Measurements from ENCODE around the gene CFTR.

- TF ChIP-seq ZNF704 (tag by site-specific recombination; IDR thresholded peaks at IDR 0.05) (no peak), CTCF (tag by site-specific recombination; IDR thresholded peaks at IDR 0.05) (no peak)
These were observed 75.4 kb downstream of the CFTR start for GRCh38 chr7:117555260-117555659.
